Measurements from ENCODE around the gene C1D.

The C1D gene

GRCh38 chr2:68032702-68033101 lies 30.1 kb downstream of the C1D start:
- no peak for TF ChIP-seq CTCF (IDR thresholded peaks at IDR 0.05; ENCODE audit: insufficient read depth, low read length, poor library complexity, severe bottlenecking)
- no peaks in the 10 kb centered on the region for H3K27me3 ChIP-seq (replicated peaks; ENCODE audit: control insufficient read depth, insufficient read depth, low read length)
- H3K4me3 ChIP-seq (replicated peaks; ENCODE audit: low read depth, low read length), result no peak overlapping the region

GRCh38 chr2:68031542-68032160 lies 31.2 kb downstream of the C1D start:
- no peak for DNase-seq (ENCODE audit: extremely low read depth, insufficient read length)
- TF ChIP-seq CTCF (IDR thresholded peaks at IDR 0.05; ENCODE audit: insufficient read depth, low read length, poor library complexity, severe bottlenecking), result peak; percentile 54
- Histone ChIP-seq H3K27me3 (replicated peaks; ENCODE audit: control insufficient read depth, insufficient read depth, low read length) (no peaks in the 10 kb centered on the region), H3K4me3 (replicated peaks; ENCODE audit: low read depth, low read length) (no peak overlapping the region), H3K36me3 (ENCODE audit: control insufficient read depth, insufficient read depth, low read length) (no peaks in the 10 kb centered on the region)

More at GRCh38 chr2:68032702-68033101, 30.1 kb downstream of the C1D start:
- no peak for DNase-seq (ENCODE audit: extremely low read depth, insufficient read length)
- H3K36me3 ChIP-seq (ENCODE audit: control insufficient read depth, insufficient read depth, low read length), result no peaks in the 10 kb centered on the region

GRCh38 chr2:68031043-68031442 lies 31.8 kb downstream of the C1D start:
- no peak overlapping the region for H3K4me3 ChIP-seq (replicated peaks; ENCODE audit: low read depth, low read length)
- no peak for TF ChIP-seq CTCF (IDR thresholded peaks at IDR 0.05; ENCODE audit: insufficient read depth, low read length, poor library complexity, severe bottlenecking)

GRCh38 chr2:68030529-68030928 lies 32.3 kb downstream of the C1D start:
- no peak for TF ChIP-seq CTCF (IDR thresholded peaks at IDR 0.05; ENCODE audit: insufficient read depth, low read length, poor library complexity, severe bottlenecking)
- Histone ChIP-seq H3K36me3 (ENCODE audit: control insufficient read depth, insufficient read depth, low read length) (no peaks in the 10 kb centered on the region), H3K27me3 (replicated peaks; ENCODE audit: control insufficient read depth, insufficient read depth, low read length) (no peaks in the 10 kb centered on the region), H3K4me3 (replicated peaks; ENCODE audit: low read depth, low read length) (no peak overlapping the region)
- no peak for DNase-seq (ENCODE audit: extremely low read depth, insufficient read length)

More at GRCh38 chr2:68031043-68031442, 31.8 kb downstream of the C1D start:
- Histone ChIP-seq H3K27me3 (replicated peaks; ENCODE audit: control insufficient read depth, insufficient read depth, low read length) (no peaks in the 10 kb centered on the region), H3K36me3 (ENCODE audit: control insufficient read depth, insufficient read depth, low read length) (no peaks in the 10 kb centered on the region)
- DNase-seq (ENCODE audit: extremely low read depth, insufficient read length), result no peak

GRCh38 chr2:68027959-68028358 lies 34.8 kb downstream of the C1D start:
- no peak for TF ChIP-seq CTCF (IDR thresholded peaks at IDR 0.05; ENCODE audit: insufficient read depth, low read length, poor library complexity, severe bottlenecking)
- no peaks in the 10 kb centered on the region for H3K36me3 ChIP-seq (ENCODE audit: control insufficient read depth, insufficient read depth, low read length)
- H3K4me3 ChIP-seq (replicated peaks; ENCODE audit: low read depth, low read length), result no peak overlapping the region
- H3K27me3 ChIP-seq (replicated peaks; ENCODE audit: control insufficient read depth, insufficient read depth, low read length), result no peaks in the 10 kb centered on the region
- DNase-seq (ENCODE audit: extremely low read depth, insufficient read length), result no peak

GRCh38 chr2:68024450-68024849 lies 38.4 kb downstream of the C1D start:
- no peak overlapping the region for H3K4me3 ChIP-seq (replicated peaks; ENCODE audit: low read depth, low read length)
- no peak for TF ChIP-seq CTCF (IDR thresholded peaks at IDR 0.05; ENCODE audit: insufficient read depth, low read length, poor library complexity, severe bottlenecking)

More at GRCh38 chr2:68024450-68024849, 38.4 kb downstream of the C1D start:
- DNase-seq (ENCODE audit: extremely low read depth, insufficient read length), result no peak
- Histone ChIP-seq H3K27me3 (replicated peaks; ENCODE audit: control insufficient read depth, insufficient read depth, low read length) (no peaks in the 10 kb centered on the region), H3K36me3 (ENCODE audit: control insufficient read depth, insufficient read depth, low read length) (no peaks in the 10 kb centered on the region)

All from GM06990 (cell line).